CD14-positive monocyte (primary cell): ENCODE results near the gene MEF2D. TPM values are rescaled to one million over a fixed set of nuclear protein-coding genes. Genes with fewer than 3 reads are reported as not detected.

ENCODE experiments used
- DNase-seq, 3 donors: peaks; one replicate each; pipeline ENCODE4 v3.0.0-alpha.2; 2011 to 2022
- H2AFZ ChIP-seq: 2 replicates; pipeline ENCODE4 v1.6.0; 2012; ENCODE audit warnings: mild to moderate bottlenecking, low read depth, low read length, inconsistent platforms; ENCODE audit not compliant: insufficient read depth, poor library complexity, severe bottlenecking
- H3K27ac ChIP-seq, 2 donors: 1 replicate in 1 of 2; 2 replicates in 1 of 2; pipeline ENCODE4 v1.5.1; 2012 to 2013; ENCODE audit warnings: low read length in 2 of 2, control low read depth in 1 of 2, inconsistent platforms in 1 of 2, low read depth in 1 of 2, mild to moderate bottlenecking in 1 of 2
- H3K27me3 ChIP-seq, 2 donors: one replicate each; pipeline versions ENCODE4 v1.6.0 to v1.6.1; 2011 to 2013; ENCODE audit warnings: low read length in 2 of 2; ENCODE audit not compliant: control insufficient read depth in 2 of 2, insufficient read depth in 2 of 2
- H3K36me3 ChIP-seq, 2 donors: replicated peaks in 1 of 2; 1 replicate in 1 of 2; 2 replicates in 1 of 2; pipeline versions ENCODE4 v1.5.1 to v1.6.1; 2012 to 2013; ENCODE audit warnings: low read length in 2 of 2, control low read depth in 1 of 2, inconsistent platforms in 1 of 2, mild to moderate bottlenecking in 1 of 2; ENCODE audit not compliant: insufficient read depth in 2 of 2, control insufficient read depth in 1 of 2
- H3K4me1 ChIP-seq, 2 donors: 1 replicate in 1 of 2; 2 replicates in 1 of 2; pipeline versions ENCODE4 v1.5.1 to v1.6.1; 2012 to 2013; ENCODE audit warnings: low read length in 2 of 2, control low read depth in 1 of 2, inconsistent platforms in 1 of 2, mild to moderate bottlenecking in 1 of 2, moderate library complexity in 1 of 2; ENCODE audit not compliant: insufficient read depth in 2 of 2, control insufficient read depth in 1 of 2
- H3K4me2 ChIP-seq: replicated peaks from 2 replicates; pipeline ENCODE3; 2012; ENCODE audit warnings: low read length, moderate library complexity, mild to moderate bottlenecking; ENCODE audit not compliant: poor library complexity, severe bottlenecking; ENCODE audit errors: extremely low read depth
- H3K4me3 ChIP-seq, 3 experiments: fragments of 200-600 bp in 1 of 3; sonication (generic) in 1 of 3; replicated peaks in 1 of 3; 1 replicate in 2 of 3; 2 replicates in 1 of 3; pipeline ENCODE4 v1.5.1; 2011 to 2013; ENCODE audit warnings: low read length in 3 of 3, mild to moderate bottlenecking in 3 of 3, control low read depth in 2 of 3, low read depth in 2 of 3, inconsistent platforms in 1 of 3, moderate library complexity in 1 of 3
- H3K79me2 ChIP-seq: 2 replicates; pipeline ENCODE4 v1.6.0; 2012; ENCODE audit warnings: mild to moderate bottlenecking, control low read depth, inconsistent platforms, low read length, moderate library complexity; ENCODE audit not compliant: insufficient read depth
- H3K9ac ChIP-seq: 2 replicates; pipeline ENCODE4 v1.6.0; 2017; ENCODE audit warnings: low read length, mild to moderate bottlenecking; ENCODE audit not compliant: insufficient read depth, poor library complexity, severe bottlenecking
- H3K9me3 ChIP-seq, 2 donors: replicated peaks in 1 of 2; 1 replicate in 1 of 2; 2 replicates in 1 of 2; pipeline versions ENCODE4 v1.5.1 to v1.6.1; 2012 to 2013; ENCODE audit warnings: low read length in 2 of 2, control low read depth in 1 of 2; ENCODE audit not compliant: control insufficient read depth in 1 of 2, insufficient read depth in 1 of 2
- H4K20me1 ChIP-seq: 2 replicates; pipeline ENCODE4 v1.6.0; 2012; ENCODE audit warnings: mild to moderate bottlenecking, low read length, control low read depth, moderate library complexity; ENCODE audit not compliant: insufficient read depth
- H3K27ac Mint-ChIP-seq, 7 donors: one replicate each; pipeline ENCODE4 v1.8.0; 2020; ENCODE audit warnings: mild to moderate bottlenecking in 7 of 7, mixed read lengths in 7 of 7, moderate library complexity in 6 of 7, inconsistent platforms in 2 of 7
- H3K27me3 Mint-ChIP-seq, 3 donors: one replicate each; pipeline ENCODE4 v1.8.0; 2021 to 2022; ENCODE audit warnings: low read depth in 3 of 3, mild to moderate bottlenecking in 3 of 3, mixed read lengths in 3 of 3, moderate library complexity in 3 of 3, inconsistent platforms in 1 of 3
- H3K36me3 Mint-ChIP-seq, 2 donors: one replicate each; pipeline ENCODE4 v1.8.0; 2020; ENCODE audit warnings: mixed read lengths in 2 of 2, inconsistent platforms in 1 of 2, mild to moderate bottlenecking in 1 of 2
- H3K4me1 Mint-ChIP-seq: one replicate; pipeline ENCODE4 v1.8.0; 2020; ENCODE audit warnings: mild to moderate bottlenecking, mixed read lengths
- H3K4me3 Mint-ChIP-seq, 2 donors: one replicate each; pipeline ENCODE4 v1.8.0; 2020; ENCODE audit warnings: mild to moderate bottlenecking in 2 of 2, mixed read lengths in 2 of 2, moderate library complexity in 1 of 2
- H3K9me3 Mint-ChIP-seq, 7 donors: one replicate each; pipeline ENCODE4 v1.8.0; 2020 to 2022; ENCODE audit warnings: mixed read lengths in 7 of 7, mild to moderate bottlenecking in 6 of 7, moderate library complexity in 6 of 7, inconsistent platforms in 2 of 7
- CTCF ChIP-seq: fragments of 200-600 bp; IDR thresholded peaks from one replicate; pipeline ENCODE4 v1.8.0; 2022; ENCODE audit warnings: antibody characterized with exemption, mild to moderate bottlenecking
- whole genome bisulfite sequencing: methylation state at CpG from one replicate; pipeline ENCODE4 v1.1.5; 2013; ENCODE audit warnings: missing lambda C conversion rate; ENCODE audit not compliant: insufficient coverage; 5-methylcytosine and 5-hydroxymethylcytosine counted together
- intact Hi-C, 2 donors: fragments of 100-400 bp; cut with micrococcal nuclease; formaldehyde crosslinking; loops; one replicate each; pipeline versions ENCODE4 v1.15.0 to v1.15.1; 2023
- polyA plus RNA-seq, 3 donors: library from polyadenylated mRNA; depleted of rRNA in 1 of 3; unstranded in 2 of 3; stranded (reverse) in 1 of 3; fragments of 300-500 nt in 2 of 3; fragments of >200 nt in 1 of 3; fragmentation: Illumina TruSeq in 2 of 3; gene quantifications; 1 replicate in 2 of 3; 2 replicates in 1 of 3; pipeline ENCODE4 v1.2.3, GENCODE V29; 2012 to 2021

MEF2D gene
- polyA plus RNA-seq, 3 donors = 4.5 to 66.4 (median 8.0) TPM

GRCh38 chr1:156513185-156513584 is 12.6 kb upstream of the MEF2D start:
- intact Hi-C loops = no loop called here
- Mint-ChIP-seq H3K9me3 (peaks cover 0 to 14% (median 1%) of the 10 kb centered on the region in 7 donors), H3K27me3 (peaks cover 0 to 7% (median 2%) of the 10 kb centered on the region in 3 donors), H3K4me3 (no peak overlapping the region), H3K4me1 (peaks cover 62% of the 10 kb centered on the region), H3K36me3 (peaks cover 0 to 2% of the 10 kb centered on the region in 2 donors), H3K27ac (peak overlapping the region in 1 of 7 donors; percentile 30)
- H3K27me3 ChIP-seq = no peaks in the 10 kb centered on the region
- H4K20me1 ChIP-seq = no peaks in the 10 kb centered on the region
- no peaks in the 10 kb centered on the region for H3K9me3 ChIP-seq
- H3K79me2 ChIP-seq = no peaks in the 10 kb centered on the region
- peaks cover 30 to 67% of the 10 kb centered on the region in 2 donors for H3K4me1 ChIP-seq
- H3K4me2 ChIP-seq = no peak overlapping the region
- H3K9ac ChIP-seq = no peak overlapping the region
- no peak overlapping the region for H3K4me3 ChIP-seq
- no peak overlapping the region for H2AFZ ChIP-seq
- H3K27ac ChIP-seq = no peak overlapping the region
- no peaks in the 10 kb centered on the region for H3K36me3 ChIP-seq
- TF ChIP-seq CTCF = no peak
- no peak for DNase-seq
- 97% methylated on average over 6 of the region's 9 CpGs for WGBS

- H3K36me3 Mint-ChIP-seq = peaks cover 0 to 2% of the 10 kb centered on the region in 2 donors
- no peak overlapping the region for H3K4me3 Mint-ChIP-seq
- Histone ChIP-seq H3K79me2 (peaks cover 4% of the 10 kb centered on the region), H3K27me3 (no peaks in the 10 kb centered on the region), H3K4me1 (peaks cover 37 to 75% of the 10 kb centered on the region in 2 donors), H3K4me2 (no peak overlapping the region), H3K27ac (peak overlapping the region in 1 of 2 donors; percentile 36), H4K20me1 (no peaks in the 10 kb centered on the region), H2AFZ (no peak overlapping the region), H3K9me3 (no peaks in the 10 kb centered on the region), H3K4me3 (no peak overlapping the region), H3K36me3 (no peaks in the 10 kb centered on the region), H3K9ac (no peak overlapping the region)
- DNase-seq = peak; percentile 84 to 88 (median 86)
- peaks cover 0 to 7% (median 2%) of the 10 kb centered on the region in 3 donors for H3K27me3 Mint-ChIP-seq
- intact Hi-C loops = no loop called here
- TF ChIP-seq CTCF = no peak
- peaks cover 0 to 9% (median 1%) of the 10 kb centered on the region in 7 donors for H3K9me3 Mint-ChIP-seq
- peaks cover 67% of the 10 kb centered on the region for H3K4me1 Mint-ChIP-seq
- WGBS = 10% methylated on average over 3 of the region's 7 CpGs
- peak overlapping the region; percentile 16 to 93 (median 78) for H3K27ac Mint-ChIP-seq
These were observed 11.1 kb upstream of the MEF2D start for GRCh38 chr1:156511644-156512043.
